GM12872 (cell line): ENCODE measurements around the gene GFOD1.

Source experiments
- CTCF ChIP-seq: IDR thresholded peaks from 3 replicates; pipeline ENCODE4 v1.5.1; 2011; ENCODE audit warnings: low read depth, mild to moderate bottlenecking, low read length, moderate library complexity; ENCODE audit not compliant: insufficient read depth

Gene GFOD1

DNA sequence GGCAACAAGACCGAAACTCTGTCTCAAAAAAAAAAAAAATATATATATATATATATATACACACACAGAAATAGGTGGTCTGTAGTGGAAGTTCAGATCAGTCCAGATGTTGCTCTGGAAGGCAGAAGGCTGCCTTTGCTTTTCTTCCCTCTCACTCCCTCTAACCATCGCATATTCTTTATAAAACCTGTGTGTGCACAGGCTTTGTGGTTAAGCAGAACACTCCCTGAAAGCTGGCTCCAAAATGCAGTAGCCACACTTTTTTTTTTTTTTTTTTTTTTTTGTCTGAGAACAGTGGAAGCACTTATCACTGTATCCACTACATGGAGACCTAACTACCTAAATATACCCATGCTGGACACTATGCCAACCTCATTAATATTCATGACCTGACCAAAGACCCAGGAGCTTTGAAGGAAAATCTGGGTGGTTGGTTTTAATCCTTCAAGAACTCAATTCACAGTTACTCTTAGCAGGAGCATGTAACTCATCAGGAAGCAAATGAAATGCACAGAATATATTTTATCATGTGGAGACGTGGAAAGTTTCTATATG, 20.0 kb upstream of the GFOD1 start:
- no peak for TF ChIP-seq CTCF

DNA sequence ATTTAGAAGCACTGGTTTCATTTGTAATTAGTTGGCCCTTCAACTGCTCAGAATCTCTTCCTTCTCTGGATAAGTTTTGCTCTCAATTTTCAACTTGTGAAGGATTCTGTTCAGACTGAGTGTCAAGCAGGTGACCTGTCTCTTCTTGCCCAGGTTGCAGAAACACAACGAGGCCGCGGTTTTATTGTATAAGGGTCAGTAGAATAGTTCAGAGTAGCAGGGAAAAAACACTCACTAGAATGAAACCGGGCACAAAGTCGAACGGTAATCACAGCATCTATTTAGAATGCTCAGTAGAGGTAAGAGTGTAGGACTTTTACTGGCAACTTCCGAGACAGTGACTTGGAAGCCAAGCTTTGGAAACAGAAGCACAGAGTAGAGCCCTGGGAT, 17.9 kb upstream of the GFOD1 start:
- TF ChIP-seq CTCF, result no peak

- no peak for TF ChIP-seq CTCF
Observed at GRCh38 chr6:13504611-13505344, 17.4 kb upstream of the GFOD1 start.

DNA sequence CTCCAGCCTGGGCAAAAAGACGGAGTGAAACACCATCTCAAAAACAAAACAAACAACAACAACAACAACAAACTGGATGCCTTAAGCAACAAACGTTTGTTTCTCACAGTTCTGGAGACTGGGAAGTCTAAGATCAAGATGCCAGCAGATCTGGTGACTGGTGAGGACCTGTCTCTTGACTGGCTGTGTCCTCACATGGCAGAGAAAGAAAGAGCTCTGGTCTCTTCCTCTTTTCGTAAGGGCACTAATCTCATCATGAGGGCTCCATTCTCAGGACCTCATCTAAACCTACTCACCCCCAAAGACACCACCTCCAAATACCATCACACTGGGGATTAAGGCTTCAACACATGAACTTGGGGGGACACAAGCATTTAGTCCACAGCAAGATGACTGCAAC, 13.5 kb upstream of the GFOD1 start:
- no peak for TF ChIP-seq CTCF

DNA sequence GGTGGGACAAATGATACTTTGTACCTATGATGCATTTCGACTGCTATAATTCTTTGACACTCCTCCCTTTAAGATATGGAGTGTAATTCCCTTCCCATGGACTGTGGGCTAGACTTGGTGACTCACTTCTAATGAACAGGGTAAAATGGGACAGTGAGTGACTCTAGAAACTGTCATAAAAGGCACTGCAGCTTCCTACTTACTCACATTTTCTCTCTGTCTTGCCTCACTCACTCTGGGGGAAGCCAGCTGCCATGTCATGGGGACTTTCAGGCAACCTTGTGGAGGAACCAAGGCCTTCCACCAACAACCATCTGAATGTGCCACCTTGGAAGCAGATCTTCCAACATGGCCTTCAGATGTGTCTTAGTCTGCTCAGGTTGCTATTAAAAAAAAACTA, 12.9 kb upstream of the GFOD1 start:
- TF ChIP-seq CTCF, result no peak

- TF ChIP-seq CTCF, result no peak
Observed at GRCh38 chr6:13496513-13497190, 9.3 kb upstream of the GFOD1 start.

GRCh38 chr6:13495818-13496217, 8.4 kb upstream of the GFOD1 start:
- TF ChIP-seq CTCF, result no peak
